ENCODE results near the gene TCOF1. TPM values are rescaled to one million over a fixed set of nuclear protein-coding genes. Genes with fewer than 3 reads are reported as not detected.

The TCOF1 gene
- total and polyA plus RNA-seq, 9 donors, result 16.7 to 38.3 (median 27.8) TPM

- Histone ChIP-seq H3K4me3 (no peak overlapping the region), H3K9me3 (no peaks in the 10 kb centered on the region), H3K4me1 (ENCODE audit: insufficient read depth) (peaks cover 4% of the 10 kb centered on the region), H3K27ac (no peak overlapping the region), H3K27me3 (no peaks in the 10 kb centered on the region), H3K36me3 (no peaks in the 10 kb centered on the region)
- intact Hi-C loops (cut with DNase I), result no loop called here
- no peak for DNase-seq
- TF ChIP-seq CTCF (IDR thresholded peaks at IDR 0.05), result no peak
- no peak for TF ChIP-seq POLR2A (IDR thresholded peaks at IDR 0.05)
- no peak for TF ChIP-seq EP300 (IDR thresholded peaks at IDR 0.05)
- 78 to 85% (median 83%) methylated on average over 4 of the region's 4 CpGs for WGBS, 3 donors
Measured at GRCh38 chr5:150402229-150402773, 44.8 kb downstream of the TCOF1 start.

- Histone ChIP-seq H3K4me1 (ENCODE audit: insufficient read depth) (peaks cover 4% of the 10 kb centered on the region), H3K4me3 (no peak overlapping the region), H3K9me3 (no peaks in the 10 kb centered on the region), H3K27me3 (no peaks in the 10 kb centered on the region), H3K36me3 (no peaks in the 10 kb centered on the region), H3K27ac (no peak overlapping the region)
- intact Hi-C loops (cut with DNase I), result no loop called here
- no peak for DNase-seq
- TF ChIP-seq CTCF (IDR thresholded peaks at IDR 0.05) (no peak), POLR2A (IDR thresholded peaks at IDR 0.05) (no peak), EP300 (IDR thresholded peaks at IDR 0.05) (no peak)
- 89 to 95% (median 92%) methylated on average over 12 of the region's 12 CpGs for WGBS, 3 donors
Measured at GRCh38 chr5:150402901-150403342, 45.4 kb downstream of the TCOF1 start.

GRCh38 chr5:150404121-150404520 lies 46.6 kb downstream of the TCOF1 start:
- WGBS, 3 donors, result 44 to 51% (median 45%) methylated on average over 5 of the region's 5 CpGs
- H3K36me3 ChIP-seq, result no peaks in the 10 kb centered on the region
- H3K27me3 ChIP-seq, result no peaks in the 10 kb centered on the region
- H3K9me3 ChIP-seq, result no peaks in the 10 kb centered on the region
- peak in 1 of 5 donors; percentile 69 for DNase-seq
- TF ChIP-seq CTCF (IDR thresholded peaks at IDR 0.05), result no peak
- no peak for TF ChIP-seq POLR2A (IDR thresholded peaks at IDR 0.05)
- no peak for TF ChIP-seq EP300 (IDR thresholded peaks at IDR 0.05)
- intact Hi-C loops (cut with DNase I), result no loop called here
- H3K4me1 ChIP-seq (ENCODE audit: insufficient read depth), result peaks cover 4% of the 10 kb centered on the region
- no peak overlapping the region for H3K4me3 ChIP-seq
- H3K27ac ChIP-seq, result no peak overlapping the region

GRCh38 chr5:150404535-150404934 lies 47.0 kb downstream of the TCOF1 start:
- whole genome bisulfite sequencing, 3 donors, result 90 to 93% (median 90%) methylated on average over 10 of the region's 10 CpGs
- H3K27ac ChIP-seq, result no peak overlapping the region
- TF ChIP-seq EP300 (IDR thresholded peaks at IDR 0.05) (no peak), CTCF (IDR thresholded peaks at IDR 0.05) (no peak), POLR2A (IDR thresholded peaks at IDR 0.05) (no peak)
- H3K4me1 ChIP-seq (ENCODE audit: insufficient read depth), result peaks cover 4% of the 10 kb centered on the region
- H3K27me3 ChIP-seq, result no peaks in the 10 kb centered on the region
- H3K4me3 ChIP-seq, result no peak overlapping the region
- DNase-seq, result no peak
- H3K36me3 ChIP-seq, result no peaks in the 10 kb centered on the region
- intact Hi-C loops (cut with DNase I), result no loop called here
- H3K9me3 ChIP-seq, result no peaks in the 10 kb centered on the region
